Testis (tissue), 2 donors: ENCODE data around the gene MTRF1L.

Experiments used
- POLR2A ChIP-seq: fragments of 450-650 bp; IDR thresholded peaks from one replicate; pipeline ENCODE4 v1.6.1; 2017; ENCODE audit warnings: antibody characterized with exemption, mild to moderate bottlenecking, moderate library complexity
- TF ChIP-seq, protein P1 (sequence below), 3 experiments: fragments of 450-650 bp in 2 of 3; fragments of 200-600 bp in 1 of 3; sonication (generic) in 1 of 3; IDR thresholded peaks; one replicate each; pipeline ENCODE4 v1.5.1; 2016 to 2019; ENCODE audit warnings: antibody characterized with exemption in 3 of 3, mild to moderate bottlenecking in 2 of 3, moderate library complexity in 1 of 3

DNA sequence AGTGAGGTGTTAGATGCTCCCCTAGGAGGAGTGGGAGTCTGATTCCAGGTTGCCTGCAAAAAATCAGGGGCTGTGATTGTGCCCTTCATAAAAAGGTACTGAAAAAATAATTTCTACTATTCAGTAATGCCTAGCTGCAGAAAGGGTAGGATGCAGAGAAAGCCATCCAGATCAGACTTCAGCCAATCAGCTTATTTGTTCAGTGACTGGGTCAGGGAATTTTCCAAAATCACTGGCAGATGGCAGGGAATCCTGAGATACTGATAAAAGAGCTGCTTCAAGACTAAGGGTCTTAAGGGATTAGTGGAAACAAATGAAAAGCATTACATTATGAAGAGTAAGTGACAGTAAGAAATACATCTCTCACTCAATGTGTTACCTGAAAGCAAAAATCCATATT is 42.8 kb upstream of the MTRF1L start:
- TF ChIP-seq, protein P1, sequence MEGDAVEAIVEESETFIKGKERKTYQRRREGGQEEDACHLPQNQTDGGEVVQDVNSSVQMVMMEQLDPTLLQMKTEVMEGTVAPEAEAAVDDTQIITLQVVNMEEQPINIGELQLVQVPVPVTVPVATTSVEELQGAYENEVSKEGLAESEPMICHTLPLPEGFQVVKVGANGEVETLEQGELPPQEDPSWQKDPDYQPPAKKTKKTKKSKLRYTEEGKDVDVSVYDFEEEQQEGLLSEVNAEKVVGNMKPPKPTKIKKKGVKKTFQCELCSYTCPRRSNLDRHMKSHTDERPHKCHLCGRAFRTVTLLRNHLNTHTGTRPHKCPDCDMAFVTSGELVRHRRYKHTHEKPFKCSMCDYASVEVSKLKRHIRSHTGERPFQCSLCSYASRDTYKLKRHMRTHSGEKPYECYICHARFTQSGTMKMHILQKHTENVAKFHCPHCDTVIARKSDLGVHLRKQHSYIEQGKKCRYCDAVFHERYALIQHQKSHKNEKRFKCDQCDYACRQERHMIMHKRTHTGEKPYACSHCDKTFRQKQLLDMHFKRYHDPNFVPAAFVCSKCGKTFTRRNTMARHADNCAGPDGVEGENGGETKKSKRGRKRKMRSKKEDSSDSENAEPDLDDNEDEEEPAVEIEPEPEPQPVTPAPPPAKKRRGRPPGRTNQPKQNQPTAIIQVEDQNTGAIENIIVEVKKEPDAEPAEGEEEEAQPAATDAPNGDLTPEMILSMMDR (IDR thresholded peaks at IDR 0.05): no peak
- no peak for TF ChIP-seq POLR2A
